ENCODE results near the gene NEDD8.

NEDD8 gene

DNA sequence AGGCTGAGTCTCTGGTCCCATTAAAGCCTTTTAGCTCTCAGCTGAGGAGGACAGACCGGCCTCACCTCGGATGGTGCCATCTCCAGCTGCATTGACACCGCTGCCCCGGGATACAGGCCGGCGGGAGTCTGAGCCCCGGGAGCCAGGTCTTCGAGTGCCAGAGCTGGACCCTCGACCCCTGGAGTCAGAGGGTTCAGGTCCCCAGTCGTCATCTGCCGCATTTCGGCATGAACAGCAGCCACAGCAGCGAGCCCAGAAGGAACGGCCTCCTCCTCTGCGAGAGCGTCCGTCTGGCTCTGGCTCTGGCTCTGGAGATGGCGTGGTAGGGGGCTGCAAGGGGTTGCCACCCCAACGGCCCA lies 29.8 kb upstream of the NEDD8 start:
- peaks cover 6% of the 10 kb centered on the region for H3K36me3 Mint-ChIP-seq (ENCODE audit: low read depth)
- no peak for TF ChIP-seq CTCF (IDR thresholded peaks at IDR 0.05)

GRCh38 chr14:24261256-24261968 lies 29.2 kb upstream of the NEDD8 start:
- Mint-ChIP-seq H3K27me3 (ENCODE audit: low read depth, poor library complexity) (peaks cover 2% of the 10 kb centered on the region), H3K4me1 (no peaks in the 10 kb centered on the region), H3K9me3 (no peaks in the 10 kb centered on the region), H3K4me3 (no peak overlapping the region), H3K27ac (no peak overlapping the region), H3K36me3 (ENCODE audit: low read depth) (peaks cover under 1% of the 10 kb centered on the region)
- TF ChIP-seq CTCF (IDR thresholded peaks at IDR 0.05) = no peak
- DNase-seq = no peak

More for the DNA sequence above, 29.8 kb upstream of the NEDD8 start:
- no peak for DNase-seq
- Mint-ChIP-seq H3K27me3 (ENCODE audit: low read depth, poor library complexity) (peaks cover 2% of the 10 kb centered on the region), H3K4me1 (peaks cover 2% of the 10 kb centered on the region), H3K9me3 (no peaks in the 10 kb centered on the region), H3K27ac (no peak overlapping the region), H3K4me3 (no peak overlapping the region)

- no peak for DNase-seq
- no peak overlapping the region for H3K4me3 Mint-ChIP-seq
- no peak for TF ChIP-seq CTCF (IDR thresholded peaks at IDR 0.05)
- H3K27me3 Mint-ChIP-seq (ENCODE audit: low read depth, poor library complexity) = peaks cover 2% of the 10 kb centered on the region
- H3K9me3 Mint-ChIP-seq = no peaks in the 10 kb centered on the region
- H3K4me1 Mint-ChIP-seq = no peaks in the 10 kb centered on the region
- no peak overlapping the region for H3K27ac Mint-ChIP-seq
- no peaks in the 10 kb centered on the region for H3K36me3 Mint-ChIP-seq (ENCODE audit: low read depth)
Observed at GRCh38 chr14:24260780-24261157, 28.6 kb upstream of the NEDD8 start.

DNA sequence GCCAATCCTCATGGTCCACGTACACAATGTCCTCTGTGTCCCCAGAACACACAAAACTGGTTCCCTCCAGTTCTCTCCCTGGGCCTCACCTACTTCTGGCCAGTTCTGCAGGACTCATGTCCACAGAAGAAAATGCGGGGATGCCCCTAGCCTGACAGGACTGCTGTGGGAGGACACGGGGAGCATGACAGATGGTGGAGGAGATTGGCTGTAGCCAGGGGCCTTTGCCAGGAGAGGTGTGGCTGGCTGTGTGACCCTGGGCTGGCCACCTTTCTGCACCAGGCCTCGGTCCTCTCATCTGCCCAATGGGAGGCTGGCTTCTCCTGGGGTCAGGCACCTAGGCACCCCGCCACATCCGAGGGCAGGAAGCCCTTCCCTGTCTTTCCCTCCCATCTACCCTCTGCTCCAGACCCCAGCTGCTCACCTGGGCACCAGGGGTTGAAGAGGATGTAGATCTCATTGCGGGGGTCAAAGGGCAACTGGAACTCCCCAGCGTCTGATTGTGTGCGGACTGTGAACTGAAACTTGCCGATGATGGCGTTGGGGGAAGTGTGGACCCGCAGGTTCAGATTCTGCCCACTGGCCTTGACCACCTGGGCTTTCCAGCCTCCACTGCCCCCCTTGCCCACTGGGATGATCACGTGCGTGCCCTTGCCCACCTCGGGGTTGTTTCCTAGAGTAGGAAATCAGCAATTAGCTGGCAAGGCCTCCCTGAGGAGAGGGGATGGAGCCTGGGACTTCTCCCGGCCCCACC lies 28.0 kb upstream of the NEDD8 start:
- Mint-ChIP-seq H3K9me3 (no peaks in the 10 kb centered on the region), H3K36me3 (ENCODE audit: low read depth) (no peaks in the 10 kb centered on the region), H3K27ac (no peak overlapping the region), H3K27me3 (ENCODE audit: low read depth, poor library complexity) (peaks cover 2% of the 10 kb centered on the region), H3K4me3 (no peak overlapping the region), H3K4me1 (no peaks in the 10 kb centered on the region)
- DNase-seq = no peak
- no peak for TF ChIP-seq CTCF (IDR thresholded peaks at IDR 0.05)

DNA sequence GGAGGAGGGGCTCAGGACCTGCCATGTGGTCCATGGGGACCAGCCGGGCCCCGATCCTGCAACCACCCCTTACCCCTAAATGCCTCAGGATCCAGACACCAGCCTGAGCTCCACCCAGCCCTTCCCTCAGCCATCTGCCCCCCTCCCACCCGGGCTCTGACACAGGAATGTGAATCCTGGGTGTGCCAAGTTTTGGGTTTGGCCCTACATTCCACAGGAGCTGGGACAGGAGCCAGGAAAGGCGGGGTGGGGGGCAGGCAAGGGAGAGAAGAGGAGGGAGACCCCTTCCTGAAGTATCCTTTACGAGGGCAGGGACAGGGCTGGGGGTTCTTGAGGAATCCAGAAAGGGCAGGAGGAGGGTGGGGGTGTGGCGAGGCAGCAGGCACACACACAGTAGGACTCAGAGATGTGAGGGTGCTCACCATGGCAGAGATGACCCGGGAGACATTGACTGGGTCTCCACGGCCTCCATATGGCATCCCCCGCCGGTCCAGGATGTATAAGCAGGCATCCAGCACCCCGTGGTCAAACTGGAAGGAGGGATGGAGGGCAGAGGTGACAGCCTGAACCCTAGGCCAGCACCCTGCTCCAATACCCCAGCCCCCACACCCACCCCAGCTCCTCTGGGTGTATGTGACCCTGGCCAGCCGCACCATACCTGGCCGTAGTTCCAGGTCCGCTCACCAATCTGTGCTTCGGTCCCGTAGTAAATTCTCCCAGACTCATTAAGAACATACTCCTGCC lies 27.3 kb upstream of the NEDD8 start:
- no peaks in the 10 kb centered on the region for H3K4me1 Mint-ChIP-seq
- DNase-seq = no peak
- H3K27me3 Mint-ChIP-seq (ENCODE audit: low read depth, poor library complexity) = peaks cover 2% of the 10 kb centered on the region
- no peaks in the 10 kb centered on the region for H3K9me3 Mint-ChIP-seq
- H3K36me3 Mint-ChIP-seq (ENCODE audit: low read depth) = no peaks in the 10 kb centered on the region
- no peak overlapping the region for H3K27ac Mint-ChIP-seq
- H3K4me3 Mint-ChIP-seq = no peak overlapping the region
- TF ChIP-seq CTCF (IDR thresholded peaks at IDR 0.05) = no peak

All from nephron progenitor cell (in vitro differentiated cells).